ENCODE measurements around the gene BBS9.

DNA sequence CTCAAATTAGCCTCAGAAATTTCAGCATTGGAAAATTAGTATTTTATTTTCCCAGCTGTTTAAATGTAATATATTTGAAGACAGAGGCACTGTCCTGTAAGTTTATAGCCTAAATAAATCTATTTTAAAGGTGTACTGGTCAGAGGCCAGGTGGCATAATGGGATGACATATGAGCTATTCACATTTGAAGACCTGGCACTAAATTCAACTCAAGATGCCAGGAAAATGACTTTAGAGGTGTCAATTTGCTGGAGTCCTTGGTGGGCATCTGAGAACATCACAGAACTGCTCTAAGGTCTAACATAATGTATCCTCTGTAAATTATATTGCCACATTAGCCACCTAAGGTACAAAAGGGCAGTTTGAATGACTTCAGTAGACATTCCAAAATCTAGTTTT lies 427.1 kb downstream of the BBS9 start:
- TF ChIP-seq, protein P1, sequence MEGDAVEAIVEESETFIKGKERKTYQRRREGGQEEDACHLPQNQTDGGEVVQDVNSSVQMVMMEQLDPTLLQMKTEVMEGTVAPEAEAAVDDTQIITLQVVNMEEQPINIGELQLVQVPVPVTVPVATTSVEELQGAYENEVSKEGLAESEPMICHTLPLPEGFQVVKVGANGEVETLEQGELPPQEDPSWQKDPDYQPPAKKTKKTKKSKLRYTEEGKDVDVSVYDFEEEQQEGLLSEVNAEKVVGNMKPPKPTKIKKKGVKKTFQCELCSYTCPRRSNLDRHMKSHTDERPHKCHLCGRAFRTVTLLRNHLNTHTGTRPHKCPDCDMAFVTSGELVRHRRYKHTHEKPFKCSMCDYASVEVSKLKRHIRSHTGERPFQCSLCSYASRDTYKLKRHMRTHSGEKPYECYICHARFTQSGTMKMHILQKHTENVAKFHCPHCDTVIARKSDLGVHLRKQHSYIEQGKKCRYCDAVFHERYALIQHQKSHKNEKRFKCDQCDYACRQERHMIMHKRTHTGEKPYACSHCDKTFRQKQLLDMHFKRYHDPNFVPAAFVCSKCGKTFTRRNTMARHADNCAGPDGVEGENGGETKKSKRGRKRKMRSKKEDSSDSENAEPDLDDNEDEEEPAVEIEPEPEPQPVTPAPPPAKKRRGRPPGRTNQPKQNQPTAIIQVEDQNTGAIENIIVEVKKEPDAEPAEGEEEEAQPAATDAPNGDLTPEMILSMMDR (conservative IDR thresholded peaks at IDR 0.05; ENCODE audit: low read depth, low read length), result no peak
- TF ChIP-seq EZH2 (IDR thresholded peaks at IDR 0.05; ENCODE audit: low read length, unreplicated experiment), result no peak
